ENCODE results near the gene ITGB5.

- TF ChIP-seq EZH2 (IDR thresholded peaks at IDR 0.05; ENCODE audit: insufficient read depth, poor library complexity, severe bottlenecking) (no peak), EZH2phosphoT487 (IDR thresholded peaks at IDR 0.05; ENCODE audit: insufficient read depth, low read depth) (no peak)
Measured at GRCh38 chr3:124833710-124834332, 53.3 kb downstream of the ITGB5 start.
